ENCODE results near the gene KIF23.
"Not testable (repeated sequence)": the region's sequence is repeated elsewhere in the genome, so short reads cannot be mapped to it uniquely, and the experiment has no call there.

Gene KIF23

GRCh38 chr15:69413822-69414700 is at the start of gene KIF23:
TSS of gene KIF23 (plus strand) at chr15:69414349. CDS start at chr15:69414466, 117 bp downstream.
- peak; percentile 81 to 88 (median 87) for DNase-seq (ENCODE audit: low read depth in 2 of 3, low spot score in 1 of 3)

GRCh38 chr15:69367236-69367635 is 46.9 kb upstream of the KIF23 start:
- DNase-seq (ENCODE audit: low read depth in 2 of 3, low spot score in 1 of 3): no peak

DNA sequence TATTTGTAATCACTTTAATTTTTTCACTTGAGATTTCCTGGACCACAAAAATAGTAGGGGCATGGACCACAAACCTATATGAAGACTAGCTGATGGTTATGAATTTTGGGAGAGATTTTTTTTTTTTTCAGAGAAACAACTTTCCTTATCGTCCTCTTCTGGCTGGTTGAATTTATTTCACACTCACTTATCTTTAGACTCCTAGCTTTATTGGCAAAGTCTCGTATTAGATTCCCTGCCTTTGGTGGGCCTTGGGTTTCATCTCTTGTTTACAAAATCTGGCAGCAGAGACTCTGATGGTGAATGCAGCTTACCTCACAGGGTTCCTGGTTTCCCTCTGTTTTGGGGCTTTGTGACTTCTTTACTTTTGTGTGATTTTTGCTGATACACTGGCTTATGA is 44.5 kb upstream of the KIF23 start:
- DNase-seq (ENCODE audit: low read depth in 2 of 3, low spot score in 1 of 3): no peak

DNA sequence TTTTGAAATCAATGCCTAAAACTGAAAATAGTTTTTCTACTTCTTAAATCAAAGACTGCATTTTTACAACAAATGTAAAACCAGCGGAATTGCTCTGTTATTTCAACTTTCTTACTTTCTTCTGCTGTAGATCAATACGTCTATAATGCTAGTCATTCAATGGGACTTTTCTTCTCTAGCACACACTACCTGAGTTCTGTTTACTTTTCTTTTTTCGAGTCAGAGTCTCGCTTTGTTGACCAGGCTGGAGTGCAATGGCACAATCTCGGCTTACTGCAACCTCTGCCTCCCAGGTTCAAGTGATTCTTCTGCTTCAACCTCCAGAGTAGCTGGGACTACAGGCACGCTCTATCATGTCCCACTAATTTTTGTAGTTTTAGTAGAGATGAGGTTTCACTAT is 40.7 kb upstream of the KIF23 start:
- no peak for DNase-seq (ENCODE audit: low read depth in 2 of 3, low spot score in 1 of 3)

GRCh38 chr15:69375151-69375790 is 38.9 kb upstream of the KIF23 start:
- no peak for DNase-seq (ENCODE audit: low read depth in 2 of 3, low spot score in 1 of 3)

- DNase-seq (ENCODE audit: low read depth in 2 of 3, low spot score in 1 of 3): no peak
Measured at GRCh38 chr15:69377216-69377970, 36.8 kb upstream of the KIF23 start.

DNA sequence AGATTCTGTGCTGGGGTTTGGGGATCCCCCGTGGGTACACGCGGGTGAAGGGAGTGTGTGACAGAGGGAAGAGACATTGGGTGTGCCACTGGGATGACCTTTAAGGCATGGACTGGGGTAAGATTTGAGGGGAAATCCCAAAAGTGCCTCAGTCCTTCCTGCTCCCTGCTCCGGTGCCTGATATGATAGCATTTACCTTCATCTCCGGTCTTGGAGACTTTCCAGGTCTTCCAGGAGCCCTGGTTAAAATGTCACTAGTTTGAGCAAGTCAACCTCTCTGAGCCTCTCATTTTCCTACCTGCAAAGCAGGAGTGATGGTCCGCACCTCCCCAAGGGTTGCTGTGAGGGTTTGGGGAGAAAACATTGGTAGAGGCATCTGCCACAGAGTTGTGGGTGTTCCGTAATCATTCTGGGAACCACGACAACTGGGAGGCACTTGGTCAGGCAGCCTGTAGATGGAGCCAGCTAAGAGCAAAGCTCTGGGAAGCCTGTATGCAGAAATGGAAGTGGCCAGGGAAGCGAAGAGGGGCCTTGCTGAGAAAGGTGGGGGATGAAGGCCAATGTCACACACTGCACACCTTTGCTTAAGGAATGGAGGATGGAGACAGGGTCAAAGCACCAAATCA is 33.9 kb upstream of the KIF23 start:
- DNase-seq (ENCODE audit: low read depth in 2 of 3, low spot score in 1 of 3): no peak

GRCh38 chr15:69380726-69381105 is 33.4 kb upstream of the KIF23 start:
- no peak for DNase-seq (ENCODE audit: low read depth in 2 of 3, low spot score in 1 of 3)

GRCh38 chr15:69382176-69382575 is 32.0 kb upstream of the KIF23 start:
- not testable (repeated sequence) for DNase-seq (ENCODE audit: low read depth in 2 of 3, low spot score in 1 of 3)

GRCh38 chr15:69384066-69384465 is 30.1 kb upstream of the KIF23 start:
- not testable (repeated sequence) for DNase-seq (ENCODE audit: low read depth in 2 of 3, low spot score in 1 of 3)

GRCh38 chr15:69384626-69385598 is 29.2 kb upstream of the KIF23 start:
- DNase-seq (ENCODE audit: low read depth in 2 of 3, low spot score in 1 of 3): no peak

GRCh38 chr15:69385831-69386230 is 28.3 kb upstream of the KIF23 start:
- no peak for DNase-seq (ENCODE audit: low read depth in 2 of 3, low spot score in 1 of 3)

GRCh38 chr15:69386284-69386683 is 27.9 kb upstream of the KIF23 start:
- DNase-seq (ENCODE audit: low read depth in 2 of 3, low spot score in 1 of 3): no peak

GRCh38 chr15:69388260-69388705 is 25.9 kb upstream of the KIF23 start:
- DNase-seq (ENCODE audit: low read depth in 2 of 3, low spot score in 1 of 3): no peak

GRCh38 chr15:69389426-69389825 is 24.7 kb upstream of the KIF23 start:
- DNase-seq (ENCODE audit: low read depth in 2 of 3, low spot score in 1 of 3): no peak

- no peak for DNase-seq (ENCODE audit: low read depth in 2 of 3, low spot score in 1 of 3)
Measured at GRCh38 chr15:69390575-69390974, 23.6 kb upstream of the KIF23 start.

GRCh38 chr15:69391046-69391757 is 22.9 kb upstream of the KIF23 start:
- DNase-seq (ENCODE audit: low read depth in 2 of 3, low spot score in 1 of 3): no peak

DNA sequence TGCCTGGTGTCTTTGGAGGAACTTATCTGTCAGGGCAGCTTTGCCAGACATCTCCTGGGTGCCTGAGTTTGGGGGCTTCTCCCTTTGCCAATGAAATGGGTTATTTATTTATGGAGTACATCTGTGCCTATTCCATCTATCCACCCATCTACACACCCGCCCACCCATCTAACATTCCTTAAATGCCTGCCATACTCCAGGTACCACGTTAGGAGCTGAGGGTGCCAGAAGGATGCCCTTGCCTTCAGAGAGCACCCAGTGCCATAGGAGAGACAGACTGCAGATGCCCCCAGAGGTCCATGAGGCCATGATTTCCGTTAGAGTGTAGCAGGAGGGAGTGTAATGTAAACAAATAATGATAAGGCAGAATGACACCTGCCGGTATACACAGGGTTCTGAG is 21.8 kb upstream of the KIF23 start:
- DNase-seq (ENCODE audit: low read depth in 2 of 3, low spot score in 1 of 3): no peak

DNA sequence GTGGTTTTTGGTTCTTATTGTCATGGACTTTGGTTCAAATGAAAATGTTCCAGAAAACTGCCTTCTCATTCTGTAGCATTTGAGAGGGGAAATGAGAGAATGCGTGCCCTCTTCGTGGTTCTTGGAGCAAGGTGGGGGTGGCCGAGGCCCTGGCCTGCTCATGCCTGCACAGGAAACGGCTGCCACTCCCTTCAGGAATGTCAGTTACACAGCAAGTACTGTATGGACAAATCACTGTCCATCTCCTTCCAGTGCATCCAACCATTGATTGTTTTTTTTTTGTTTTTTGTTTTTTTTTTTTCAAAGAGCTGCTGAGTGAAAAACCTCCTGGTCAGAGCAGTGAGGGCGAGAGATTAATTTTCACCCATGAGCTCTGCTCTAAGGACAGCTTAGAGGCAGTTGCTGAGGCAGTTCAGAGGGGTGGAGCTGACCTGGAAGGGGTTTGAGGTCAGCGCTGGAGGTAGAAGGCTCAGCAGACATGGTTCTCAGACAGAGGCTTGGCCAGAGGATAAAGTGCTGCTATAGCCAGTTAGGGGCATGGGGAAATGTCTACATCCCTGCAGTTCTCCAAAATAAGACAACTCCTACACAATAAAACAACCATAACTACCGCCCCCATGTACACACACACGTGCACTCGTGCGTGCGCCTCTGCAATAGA is 20.2 kb upstream of the KIF23 start:
- no peak for DNase-seq (ENCODE audit: low read depth in 2 of 3, low spot score in 1 of 3)
